Bronchial epithelial cell (primary cell): ENCODE data around the gene ABCA6. TPM values are rescaled to one million over a fixed set of nuclear protein-coding genes. Genes with fewer than 3 reads are reported as not detected.

Experiments
- DNase-seq: peaks from one replicate; pipeline ENCODE4 v3.0.0-alpha.2; 2010; ENCODE audit warnings: low read depth
- FAIRE-seq: peaks from 2 replicates; lab custom pipeline; 2011; peaks lifted over from hg19 to GRCh38; lab: Jason Lieb, UNC
- H3K27me3 ChIP-seq: 2 replicates; pipeline ENCODE4 v1.5.1; 2011; ENCODE audit warnings: low read length; ENCODE audit not compliant: control insufficient read depth, insufficient read depth
- H3K36me3 ChIP-seq: 2 replicates; pipeline ENCODE4 v1.5.1; 2011; ENCODE audit warnings: low read length; ENCODE audit not compliant: control insufficient read depth, insufficient read depth
- H3K4me3 ChIP-seq: 2 replicates; pipeline ENCODE4 v1.5.1; 2011; ENCODE audit warnings: mild to moderate bottlenecking, low read depth, low read length, control low read depth
- CTCF ChIP-seq: IDR thresholded peaks from 2 replicates; pipeline ENCODE4 v1.5.1; 2011; ENCODE audit warnings: mild to moderate bottlenecking, moderate library complexity, low read length, control low read depth, inconsistent platforms; ENCODE audit not compliant: insufficient read depth, severe bottlenecking
- total RNA-seq: library from RNA; depleted of rRNA; stranded (reverse); fragments of >200 nt; gene quantifications from 2 replicates; pipeline ENCODE4 v1.2.1, GENCODE V29; 2014

ABCA6 gene
- total RNA-seq, 1 donor from 2014 or later, result 0.26 TPM

- FAIRE-seq (no peak), DNase-seq (no peak)
- no peaks in the 10 kb centered on the region for H3K27me3 ChIP-seq
- no peaks in the 10 kb centered on the region for H3K36me3 ChIP-seq
- no peak for TF ChIP-seq CTCF
- no peak overlapping the region for H3K4me3 ChIP-seq
Measured at GRCh38 chr17:69093279-69093789, 48.4 kb downstream of the ABCA6 start.

- no peak for TF ChIP-seq CTCF
- DNase-seq (peak; percentile 4), FAIRE-seq (no peak)
- Histone ChIP-seq H3K27me3 (no peaks in the 10 kb centered on the region), H3K4me3 (no peak overlapping the region), H3K36me3 (no peaks in the 10 kb centered on the region)
Measured at GRCh38 chr17:69090365-69090764, 51.3 kb downstream of the ABCA6 start.

- DNase-seq (no peak), FAIRE-seq (no peak)
- H3K27me3 ChIP-seq, result no peaks in the 10 kb centered on the region
- H3K4me3 ChIP-seq, result no peak overlapping the region
- no peak for TF ChIP-seq CTCF
- H3K36me3 ChIP-seq, result no peaks in the 10 kb centered on the region
Measured at GRCh38 chr17:69088643-69089200, 53.0 kb downstream of the ABCA6 start.

- no peak for FAIRE-seq
Measured at GRCh38 chr17:69086641-69087040, 55.1 kb downstream of the ABCA6 start.

GRCh38 chr17:69084911-69085310 is 56.8 kb downstream of the ABCA6 start:
- no peak for FAIRE-seq
- peak; percentile 35 for DNase-seq
- peak; percentile 54 for TF ChIP-seq CTCF

More at GRCh38 chr17:69086641-69087040, 55.1 kb downstream of the ABCA6 start:
- H3K4me3 ChIP-seq, result no peak overlapping the region
- no peaks in the 10 kb centered on the region for H3K36me3 ChIP-seq
- DNase-seq, result no peak
- TF ChIP-seq CTCF, result no peak
- no peaks in the 10 kb centered on the region for H3K27me3 ChIP-seq

GRCh38 chr17:69082696-69083095 is 59.0 kb downstream of the ABCA6 start:
- no peak for FAIRE-seq
- no peak for TF ChIP-seq CTCF
- no peak for DNase-seq
- Histone ChIP-seq H3K27me3 (no peaks in the 10 kb centered on the region), H3K36me3 (no peaks in the 10 kb centered on the region), H3K4me3 (no peak overlapping the region)

More at GRCh38 chr17:69084911-69085310, 56.8 kb downstream of the ABCA6 start:
- Histone ChIP-seq H3K4me3 (no peak overlapping the region), H3K27me3 (no peaks in the 10 kb centered on the region), H3K36me3 (no peaks in the 10 kb centered on the region)
